HG03135 (cell line): ENCODE results near the gene DIS3L2.

Experiments used
- ATAC-seq: cut with Tn5 transposase; IDR thresholded peaks from one replicate; pipeline ENCODE4 v1.9.1; 2021; ENCODE audit warnings: mild to moderate bottlenecking, moderate library complexity; ENCODE audit not compliant: unreplicated experiment

The DIS3L2 gene

GRCh38 chr2:232250246-232251175, 289.0 kb downstream of the DIS3L2 start:
- ATAC-seq: no peak

DNA sequence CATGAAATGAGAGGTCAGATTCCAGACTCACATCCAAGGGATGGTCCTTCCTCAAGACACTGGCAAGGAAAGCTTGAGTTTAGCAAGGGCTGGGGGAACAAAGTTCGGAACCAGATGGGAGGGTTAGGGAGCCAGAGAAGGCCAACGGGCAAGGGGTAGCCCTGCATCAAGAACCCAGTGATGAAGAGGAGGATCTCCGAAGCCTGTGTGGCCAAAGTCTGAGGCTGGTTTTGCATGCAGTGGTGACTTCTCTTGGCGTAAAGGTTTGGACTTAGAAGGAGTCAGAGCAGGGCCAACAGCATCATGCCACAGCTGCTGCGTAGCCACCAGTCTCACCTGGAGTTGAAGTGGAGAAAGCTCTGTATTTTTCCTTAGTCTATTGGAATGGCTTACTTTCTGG, 293.5 kb downstream of the DIS3L2 start:
- no peak for ATAC-seq

DNA sequence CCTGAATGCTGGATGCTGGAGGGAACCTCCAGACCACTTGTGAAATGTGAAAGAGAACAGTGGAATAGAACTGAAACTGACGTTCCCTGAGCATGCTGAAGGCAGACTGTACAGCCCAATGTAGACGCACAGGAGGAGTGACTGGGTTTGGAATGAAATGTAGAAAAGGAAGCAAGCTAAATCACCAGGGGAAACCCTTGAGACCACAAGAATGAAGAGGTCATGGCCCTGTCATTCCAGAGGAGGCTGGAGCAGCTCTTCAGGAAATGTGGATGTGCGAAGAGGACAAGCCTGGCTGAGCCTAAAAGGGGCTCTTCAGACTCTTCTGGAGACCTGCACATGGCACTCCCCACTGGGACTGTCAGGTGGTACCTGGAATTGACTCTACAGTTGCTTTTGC, 298.6 kb downstream of the DIS3L2 start:
- no peak for ATAC-seq

GRCh38 chr2:232261776-232262175, 300.3 kb downstream of the DIS3L2 start:
- ATAC-seq: no peak

DNA sequence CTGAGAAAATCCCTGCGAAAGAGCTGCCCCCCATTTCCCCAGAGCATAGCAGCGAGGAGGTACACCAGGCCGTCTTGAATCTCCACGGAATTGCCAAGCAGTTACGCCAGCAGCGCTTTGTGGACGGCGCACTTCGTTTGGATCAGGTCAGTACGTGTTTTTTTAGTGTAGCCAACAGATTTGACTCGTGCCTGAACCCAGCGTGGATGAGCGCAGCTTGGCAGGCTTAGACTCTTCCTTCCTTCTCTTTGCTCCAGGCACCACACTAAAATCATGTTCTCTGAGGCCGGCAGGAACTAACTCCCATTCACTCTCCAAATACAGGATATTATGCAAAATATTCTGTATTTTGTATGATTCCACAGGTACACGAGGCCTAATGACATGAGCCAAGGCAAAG, 301.8 kb downstream of the DIS3L2 start:
- ATAC-seq: no peak

GRCh38 chr2:232264081-232264480, 302.6 kb downstream of the DIS3L2 start:
- ATAC-seq: no peak

- ATAC-seq: no peak
Observed at GRCh38 chr2:232265329-232265728, 303.8 kb downstream of the DIS3L2 start.

DNA sequence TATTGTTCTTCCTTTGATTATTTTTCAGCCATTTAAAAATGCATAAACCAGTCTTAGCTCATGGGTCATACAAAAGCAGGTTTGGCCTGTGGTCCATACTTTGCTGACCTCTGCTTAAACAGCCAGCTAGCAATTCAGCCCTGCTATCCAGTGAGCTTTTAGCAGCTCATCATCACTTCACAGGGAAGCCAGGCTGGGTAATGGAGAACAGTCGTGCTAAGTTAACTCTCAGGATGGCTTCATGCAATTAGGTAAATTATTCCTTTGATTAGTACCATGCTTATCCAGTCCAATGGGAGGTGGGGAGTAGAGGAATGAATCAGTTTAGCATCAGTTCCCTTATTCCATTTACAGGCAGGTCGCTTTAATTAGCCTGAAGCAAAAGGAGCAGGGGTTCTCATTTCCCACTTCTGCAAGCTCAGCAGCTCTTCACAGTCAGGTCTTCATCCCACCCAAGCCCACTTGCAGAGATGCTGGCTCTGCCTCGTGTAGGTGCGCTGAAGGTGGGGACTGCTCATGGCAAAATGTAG, 307.2 kb downstream of the DIS3L2 start:
- ATAC-seq: no peak

- ATAC-seq: no peak
Observed at GRCh38 chr2:232269867-232270266, 308.4 kb downstream of the DIS3L2 start.

- ATAC-seq: no peak
Observed at GRCh38 chr2:232273903-232274643, 312.6 kb downstream of the DIS3L2 start.

DNA sequence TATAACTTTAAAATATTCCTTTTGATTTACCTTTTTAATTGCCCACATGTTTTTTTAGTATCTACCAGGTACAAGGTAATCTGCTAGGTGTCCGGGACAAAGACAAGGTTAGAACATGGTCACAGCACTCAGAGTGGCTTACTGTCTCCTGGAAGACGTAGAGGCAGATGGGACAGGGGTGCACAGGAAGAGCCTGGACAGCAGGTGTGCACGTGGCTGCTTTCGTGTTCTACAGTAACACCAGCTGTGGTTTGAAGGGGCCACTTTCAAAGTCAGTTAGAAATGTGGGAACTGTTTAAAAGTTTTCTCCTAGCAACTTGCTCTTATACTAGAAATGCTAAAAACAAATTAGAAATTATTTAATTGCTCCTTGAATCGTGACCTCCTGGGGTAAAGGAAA, 314.2 kb downstream of the DIS3L2 start:
- ATAC-seq: no peak

- ATAC-seq: no peak
Observed at GRCh38 chr2:232276084-232276732, 314.7 kb downstream of the DIS3L2 start.

DNA sequence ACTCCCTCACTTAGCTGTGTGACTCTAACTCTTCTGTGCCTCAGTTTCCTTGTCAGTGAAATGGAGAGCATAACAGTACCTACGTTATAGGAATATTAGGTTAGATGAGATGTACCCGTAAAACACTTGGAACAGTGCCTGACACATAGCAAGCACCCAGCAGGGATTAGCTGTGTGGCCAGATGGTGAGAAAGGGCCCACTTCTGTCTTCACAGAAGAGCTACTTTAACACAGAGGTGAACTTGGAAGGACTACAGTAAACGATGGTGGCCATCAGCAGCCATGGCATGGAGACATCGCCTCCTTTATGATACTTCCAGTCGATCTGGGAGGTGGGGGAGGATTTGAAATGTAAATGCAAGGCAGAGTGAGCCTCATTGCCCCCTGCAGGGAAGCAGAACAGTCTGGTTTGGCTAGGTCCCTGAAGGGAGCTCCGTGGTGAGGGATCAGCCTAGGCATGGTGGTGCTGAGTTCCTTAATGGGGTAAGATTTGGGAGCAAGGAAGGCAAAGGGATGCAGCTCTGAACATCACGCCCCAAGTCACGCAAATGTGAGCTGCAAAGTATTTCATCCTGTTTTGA, 315.3 kb downstream of the DIS3L2 start:
- no peak for ATAC-seq

DNA sequence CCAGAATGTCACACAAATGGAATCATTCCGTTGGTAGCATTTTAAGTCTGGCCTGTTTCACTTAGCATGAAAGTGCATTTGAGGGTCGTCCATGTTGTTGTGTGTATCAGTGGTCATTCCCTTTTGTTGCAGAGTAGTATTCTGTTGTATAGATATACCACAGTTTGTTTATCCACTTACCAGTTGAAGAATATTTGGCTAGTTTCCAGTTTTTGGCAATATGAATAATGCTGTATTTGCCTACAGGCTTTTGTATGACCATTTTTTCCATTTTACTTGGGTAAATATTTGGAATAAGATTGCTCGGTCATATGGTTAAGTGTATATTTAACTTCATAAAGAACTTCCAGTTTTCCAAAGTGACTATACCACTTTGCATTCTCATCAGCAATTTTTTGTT, 317.0 kb downstream of the DIS3L2 start:
- ATAC-seq: no peak

GRCh38 chr2:232280341-232280740, 318.8 kb downstream of the DIS3L2 start:
- no peak for ATAC-seq

- no peak for ATAC-seq
Observed at GRCh38 chr2:232281858-232282507, 320.5 kb downstream of the DIS3L2 start.

GRCh38 chr2:232282508-232283055, 321.1 kb downstream of the DIS3L2 start:
- no peak for ATAC-seq

DNA sequence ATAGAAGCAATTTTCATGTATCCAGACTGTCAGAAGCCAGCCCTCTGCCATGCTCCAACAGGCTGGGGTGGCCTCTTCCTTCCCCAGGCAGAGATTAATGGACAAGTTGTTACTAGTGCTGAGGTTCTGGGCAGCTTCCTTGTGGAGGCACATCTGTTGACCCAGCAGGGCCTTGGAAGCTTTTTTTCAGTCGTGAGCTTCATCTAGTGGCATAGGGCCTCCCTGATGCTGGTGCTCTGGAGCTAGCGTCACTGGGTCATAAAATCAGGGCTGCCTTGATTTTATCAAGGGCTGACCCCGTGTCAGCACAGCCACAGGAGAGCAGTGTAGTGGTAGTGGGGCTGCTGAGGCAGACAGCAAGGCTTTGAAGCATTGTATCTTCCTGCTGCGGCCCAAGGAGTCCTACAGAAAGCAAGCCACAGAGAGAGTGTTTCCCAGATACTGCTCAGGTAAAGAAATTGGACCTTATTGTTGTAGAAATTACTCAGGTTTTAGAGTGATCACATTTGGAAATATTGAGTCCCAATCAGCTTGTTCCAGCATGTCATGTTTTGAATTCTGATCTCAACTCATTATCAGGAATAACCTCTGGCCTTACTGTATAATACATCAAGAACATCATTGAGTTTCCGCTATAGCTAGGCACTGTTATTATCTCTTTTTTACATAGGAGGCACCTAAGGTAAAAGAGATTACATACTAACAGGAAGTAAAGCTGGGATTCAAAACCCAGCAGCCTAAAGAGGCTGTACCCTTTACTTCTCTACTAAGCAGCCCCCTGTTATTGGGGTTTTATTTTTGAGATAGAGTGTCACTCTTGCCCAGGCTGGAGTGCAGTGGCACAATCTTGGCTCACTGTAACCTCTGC, 324.7 kb downstream of the DIS3L2 start:
- ATAC-seq: no peak

DNA sequence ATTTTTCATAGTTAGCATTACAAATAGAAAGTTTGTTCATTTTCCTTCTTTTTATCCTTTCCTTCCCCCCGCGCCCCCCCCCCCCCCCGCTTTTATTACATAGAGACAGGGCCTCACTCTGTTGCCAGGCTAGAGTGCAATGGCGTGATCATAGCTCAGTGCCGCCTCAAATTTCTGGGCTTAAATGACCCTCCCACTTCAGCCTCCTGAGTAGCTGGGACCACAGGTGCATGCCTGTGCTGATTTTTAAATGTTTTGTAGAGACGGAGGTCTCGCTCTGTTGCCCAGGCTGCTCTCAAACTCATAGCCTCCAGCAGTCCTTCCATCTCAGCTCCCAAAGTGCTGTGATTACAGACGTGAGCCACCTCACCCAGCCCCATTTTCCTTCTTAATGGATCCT, 325.8 kb downstream of the DIS3L2 start:
- ATAC-seq: no peak
